Suprapubic skin (tissue), 4 donors: ENCODE measurements around the gene LRRC4C. TPM values are rescaled to one million over a fixed set of nuclear protein-coding genes. Genes with fewer than 3 reads are reported as not detected.

ENCODE experiments used
- DNase-seq, 2 donors: peaks; one replicate each; pipeline ENCODE4 v3.0.0-alpha.2; 2019; ENCODE audit warnings: low spot score in 2 of 2
- H3K27ac ChIP-seq: fragments of 200-600 bp; sonication (generic); one replicate; pipeline ENCODE4 v1.5.1; 2019
- H3K27me3 ChIP-seq: fragments of 200-600 bp; sonication (generic); one replicate; pipeline ENCODE4 v1.5.1; 2019
- H3K36me3 ChIP-seq: fragments of 200-600 bp; sonication (generic); one replicate; pipeline ENCODE4 v1.5.1; 2019
- H3K4me1 ChIP-seq: fragments of 200-600 bp; sonication (generic); one replicate; pipeline ENCODE4 v1.5.1; 2019
- H3K4me3 ChIP-seq: fragments of 200-600 bp; sonication (generic); one replicate; pipeline ENCODE4 v1.5.1; 2019; ENCODE audit warnings: mild to moderate bottlenecking
- H3K9me3 ChIP-seq: fragments of 200-600 bp; sonication (generic); one replicate; pipeline ENCODE4 v1.5.1; 2019
- CTCF ChIP-seq, 2 donors: fragments of 200-600 bp in 1 of 2; fragments of 450-650 bp in 1 of 2; sonication (generic) in 1 of 2; IDR thresholded peaks; one replicate each; pipeline ENCODE4 v1.5.1; 2016 to 2019; ENCODE audit warnings: antibody characterized with exemption in 2 of 2, mild to moderate bottlenecking in 1 of 2, moderate library complexity in 1 of 2
- EP300 ChIP-seq: sonication (generic); formaldehyde crosslinking; IDR thresholded peaks from one replicate; pipeline ENCODE4 v1.6.1; 2017; ENCODE audit warnings: antibody characterized with exemption
- POLR2A ChIP-seq, 2 donors: fragments of 450-650 bp; IDR thresholded peaks; one replicate each; pipeline ENCODE4 v1.6.1; 2017; ENCODE audit warnings: antibody characterized with exemption in 2 of 2, mild to moderate bottlenecking in 2 of 2, moderate library complexity in 2 of 2
- POLR2AphosphoS5 ChIP-seq, 3 donors: sonication (generic); formaldehyde crosslinking; IDR thresholded peaks; one replicate each; pipeline ENCODE4 v1.6.1; 2017; ENCODE audit warnings: antibody characterized with exemption in 3 of 3
- WGBS: methylation state at CpG from one replicate; pipeline ENCODE4 v1.1.5; 2018; 5-methylcytosine and 5-hydroxymethylcytosine counted together
- total RNA-seq, 4 donors: library from RNA; depleted of rRNA; stranded (reverse); fragments of >200 nt; gene quantifications; one replicate each; pipeline ENCODE4 v1.1.0, GENCODE V29; 2016

LRRC4C gene
- total RNA-seq, 4 donors from 2014 or later, result 0.19 to 1.1 (median 0.60) TPM; not detected in 1

DNA sequence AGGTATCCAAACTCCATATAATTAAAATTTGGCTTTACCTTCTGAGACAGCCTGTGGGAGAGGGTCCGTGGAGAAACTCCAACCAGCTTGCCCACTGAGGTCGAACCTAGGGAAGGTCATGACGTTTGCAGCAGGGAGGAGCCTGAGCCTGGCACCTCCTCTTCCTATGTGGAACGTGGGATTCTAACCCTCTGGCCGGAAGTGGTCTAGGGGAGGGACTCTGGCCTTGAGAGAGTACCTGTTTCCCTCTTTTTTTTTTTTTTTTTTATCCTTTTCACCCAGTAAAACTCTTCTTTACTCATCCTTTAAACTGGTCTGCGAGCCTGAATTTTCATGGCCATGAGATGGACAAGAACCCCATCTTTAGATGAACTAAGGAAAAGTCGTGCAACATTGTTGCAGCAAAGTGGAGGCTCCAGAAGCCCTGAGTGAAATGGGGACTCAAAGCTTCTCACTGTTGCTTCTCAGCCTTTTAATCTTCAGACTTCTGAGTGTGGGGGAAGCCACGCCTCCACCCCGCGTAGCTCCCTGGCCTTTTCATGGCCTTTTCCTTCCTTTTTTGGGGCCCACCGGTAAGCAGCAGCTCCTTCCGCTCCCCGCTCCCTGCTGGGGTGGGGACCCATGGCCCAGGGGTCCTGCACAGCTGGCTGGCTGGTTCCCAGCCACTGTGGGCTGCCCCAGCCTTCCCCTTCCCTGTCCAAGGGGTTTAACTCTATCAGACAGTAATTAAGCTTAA lies 1359.9 kb downstream of the LRRC4C start:
- Histone ChIP-seq H3K4me1 (no peaks in the 10 kb centered on the region), H3K27me3 (no peaks in the 10 kb centered on the region), H3K36me3 (no peaks in the 10 kb centered on the region), H3K9me3 (no peaks in the 10 kb centered on the region), H3K27ac (no peak overlapping the region), H3K4me3 (no peak overlapping the region)
- DNase-seq, result no peak
- TF ChIP-seq CTCF (IDR thresholded peaks at IDR 0.05) (no peak), EP300 (no peak)
- 69% methylated on average over 13 of the region's 13 CpGs for WGBS

DNA sequence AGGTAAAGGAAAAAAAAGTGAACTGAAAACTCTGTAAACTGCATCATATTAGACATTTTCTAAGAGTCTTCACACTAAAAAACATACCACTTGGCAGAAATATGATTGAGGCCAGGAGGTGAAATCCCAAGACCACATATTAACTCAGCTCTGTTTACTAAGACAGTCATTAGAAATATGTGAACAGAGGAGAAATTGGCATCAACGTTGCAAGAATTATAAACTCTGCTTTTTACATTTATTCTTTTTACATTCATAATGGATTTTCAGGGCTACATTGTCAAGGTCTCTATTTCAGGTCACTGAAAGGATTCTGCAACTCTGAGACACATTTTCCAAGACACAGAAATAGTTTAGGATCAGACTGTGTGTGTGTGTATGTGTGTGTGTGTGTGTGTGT lies 1364.0 kb downstream of the LRRC4C start:
- WGBS, result 47% methylated on average over 1 of the region's 1 CpG
- Histone ChIP-seq H3K36me3 (no peaks in the 10 kb centered on the region), H3K27ac (no peak overlapping the region), H3K27me3 (no peaks in the 10 kb centered on the region), H3K4me3 (no peak overlapping the region), H3K4me1 (no peaks in the 10 kb centered on the region), H3K9me3 (no peaks in the 10 kb centered on the region)
- TF ChIP-seq EP300 (no peak), POLR2AphosphoS5 (IDR thresholded peaks at IDR 0.05) (no peak), POLR2A (IDR thresholded peaks at IDR 0.05) (no peak), CTCF (IDR thresholded peaks at IDR 0.05) (no peak)
- DNase-seq, result no peak

GRCh38 chr11:40094954-40095353 lies 1364.5 kb downstream of the LRRC4C start:
- no peaks in the 10 kb centered on the region for H3K36me3 ChIP-seq
- no peak for TF ChIP-seq CTCF (IDR thresholded peaks at IDR 0.05)
- no peak for TF ChIP-seq POLR2AphosphoS5 (IDR thresholded peaks at IDR 0.05)
- TF ChIP-seq POLR2A (IDR thresholded peaks at IDR 0.05), result no peak
- no peak for TF ChIP-seq EP300
- H3K27me3 ChIP-seq, result no peaks in the 10 kb centered on the region
- no peak for DNase-seq
- H3K9me3 ChIP-seq, result no peaks in the 10 kb centered on the region
- H3K4me1 ChIP-seq, result no peaks in the 10 kb centered on the region
- no peak overlapping the region for H3K4me3 ChIP-seq
- 71% methylated on average over 2 of the region's 2 CpGs for WGBS
- H3K27ac ChIP-seq, result no peak overlapping the region

- WGBS, result 79% methylated on average over 7 of the region's 7 CpGs
- no peak overlapping the region for H3K27ac ChIP-seq
- no peaks in the 10 kb centered on the region for H3K4me1 ChIP-seq
- DNase-seq, result no peak
- peaks cover 5% of the 10 kb centered on the region for H3K9me3 ChIP-seq
- TF ChIP-seq POLR2AphosphoS5 (IDR thresholded peaks at IDR 0.05) (no peak), EP300 (no peak), POLR2A (IDR thresholded peaks at IDR 0.05) (no peak), CTCF (IDR thresholded peaks at IDR 0.05) (no peak)
- H3K27me3 ChIP-seq, result no peaks in the 10 kb centered on the region
- no peak overlapping the region for H3K4me3 ChIP-seq
- H3K36me3 ChIP-seq, result no peaks in the 10 kb centered on the region
These were observed 1379.0 kb downstream of the LRRC4C start for GRCh38 chr11:40080434-40080833.
